ENCODE results near the gene MBP.

DNA sequence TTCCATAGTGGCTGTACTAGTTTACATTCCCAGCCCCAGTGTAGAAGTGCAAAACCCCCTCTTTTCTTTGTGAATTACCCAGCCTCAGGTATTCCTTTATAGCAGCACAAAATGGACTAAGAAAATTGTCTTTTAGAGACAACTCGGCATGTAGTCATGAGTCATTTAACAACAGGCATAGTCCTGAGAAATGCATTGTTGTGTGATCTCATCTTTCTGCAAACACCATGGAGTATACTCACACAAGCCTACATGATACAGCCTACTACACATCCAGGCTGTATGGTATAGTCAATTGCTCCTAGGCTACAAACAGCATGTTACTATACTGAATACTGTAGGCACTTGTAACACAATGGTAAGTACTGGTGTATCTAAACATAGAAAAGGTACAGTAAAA, 44.4 kb upstream of the MBP start:
- TF ChIP-seq RAD21 (IDR thresholded peaks at IDR 0.05; ENCODE audit: low read depth) (no peak), TAF1 (IDR thresholded peaks at IDR 0.05; ENCODE audit: low read depth) (no peak), MAX (IDR thresholded peaks at IDR 0.05) (no peak), FOXM1 (IDR thresholded peaks at IDR 0.05; ENCODE audit: borderline replicate concordance, low read depth) (no peak), YY1 (IDR thresholded peaks at IDR 0.05; ENCODE audit: low read depth) (no peak), TEAD4 (IDR thresholded peaks at IDR 0.05) (no peak), EP300 (IDR thresholded peaks at IDR 0.05; ENCODE audit: borderline replicate concordance) (no peak), EGR1 (IDR thresholded peaks at IDR 0.05) (no peak), NFIC (IDR thresholded peaks at IDR 0.05) (no peak), CEBPB (IDR thresholded peaks at IDR 0.05) (no peak), TCF12 (IDR thresholded peaks at IDR 0.05; ENCODE audit: low read depth) (no peak), CREB1 (IDR thresholded peaks at IDR 0.05; ENCODE audit: low read depth) (no peak), ZBTB7A (IDR thresholded peaks at IDR 0.05; ENCODE audit: low read depth) (no peak)
- TF ChIP-seq, protein P1, sequence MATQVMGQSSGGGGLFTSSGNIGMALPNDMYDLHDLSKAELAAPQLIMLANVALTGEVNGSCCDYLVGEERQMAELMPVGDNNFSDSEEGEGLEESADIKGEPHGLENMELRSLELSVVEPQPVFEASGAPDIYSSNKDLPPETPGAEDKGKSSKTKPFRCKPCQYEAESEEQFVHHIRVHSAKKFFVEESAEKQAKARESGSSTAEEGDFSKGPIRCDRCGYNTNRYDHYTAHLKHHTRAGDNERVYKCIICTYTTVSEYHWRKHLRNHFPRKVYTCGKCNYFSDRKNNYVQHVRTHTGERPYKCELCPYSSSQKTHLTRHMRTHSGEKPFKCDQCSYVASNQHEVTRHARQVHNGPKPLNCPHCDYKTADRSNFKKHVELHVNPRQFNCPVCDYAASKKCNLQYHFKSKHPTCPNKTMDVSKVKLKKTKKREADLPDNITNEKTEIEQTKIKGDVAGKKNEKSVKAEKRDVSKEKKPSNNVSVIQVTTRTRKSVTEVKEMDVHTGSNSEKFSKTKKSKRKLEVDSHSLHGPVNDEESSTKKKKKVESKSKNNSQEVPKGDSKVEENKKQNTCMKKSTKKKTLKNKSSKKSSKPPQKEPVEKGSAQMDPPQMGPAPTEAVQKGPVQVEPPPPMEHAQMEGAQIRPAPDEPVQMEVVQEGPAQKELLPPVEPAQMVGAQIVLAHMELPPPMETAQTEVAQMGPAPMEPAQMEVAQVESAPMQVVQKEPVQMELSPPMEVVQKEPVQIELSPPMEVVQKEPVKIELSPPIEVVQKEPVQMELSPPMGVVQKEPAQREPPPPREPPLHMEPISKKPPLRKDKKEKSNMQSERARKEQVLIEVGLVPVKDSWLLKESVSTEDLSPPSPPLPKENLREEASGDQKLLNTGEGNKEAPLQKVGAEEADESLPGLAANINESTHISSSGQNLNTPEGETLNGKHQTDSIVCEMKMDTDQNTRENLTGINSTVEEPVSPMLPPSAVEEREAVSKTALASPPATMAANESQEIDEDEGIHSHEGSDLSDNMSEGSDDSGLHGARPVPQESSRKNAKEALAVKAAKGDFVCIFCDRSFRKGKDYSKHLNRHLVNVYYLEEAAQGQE (IDR thresholded peaks at IDR 0.05; ENCODE audit: low read depth), result no peak
